ENCODE data around the gene G6PD.
"Not testable (repeated sequence)": the region's sequence is repeated elsewhere in the genome, so short reads cannot be mapped to it uniquely, and the experiment has no call there.

G6PD gene

GRCh38 chrX:154546354-154547244 is at the start of gene G6PD:
TSS of gene G6PD (minus strand) at chrX:154546846. CDS start at chrX:154546155, 691 bp downstream.
- peak; percentile 89 to 90 (median 89) for DNase-seq

GRCh38 chrX:154595559-154596249 is 49.1 kb upstream of the G6PD start:
- DNase-seq: no peak

- DNase-seq: no peak
These were observed 47.8 kb upstream of the G6PD start for GRCh38 chrX:154594491-154594890.

- DNase-seq: no peak
These were observed 46.6 kb upstream of the G6PD start for GRCh38 chrX:154593201-154593600.

GRCh38 chrX:154592505-154592904 is 45.9 kb upstream of the G6PD start:
- no peak for DNase-seq

GRCh38 chrX:154590415-154590814 is 43.8 kb upstream of the G6PD start:
- DNase-seq: not testable (repeated sequence)

GRCh38 chrX:154584585-154585183 is 38.0 kb upstream of the G6PD start, which contains the start of gene CTAG1A:
TSS of gene CTAG1A (plus strand) at chrX:154585133. CDS start at chrX:154585207, 74 bp downstream.
- DNase-seq: not testable (repeated sequence)

GRCh38 chrX:154582994-154583393 is 36.3 kb upstream of the G6PD start:
- DNase-seq: not testable (repeated sequence)

GRCh38 chrX:154575076-154575475 is 28.4 kb upstream of the G6PD start:
- not testable (repeated sequence) for DNase-seq

- not testable (repeated sequence) for DNase-seq
These were observed 26.4 kb upstream of the G6PD start for GRCh38 chrX:154573061-154573460.

GRCh38 chrX:154570361-154570760 is 23.7 kb upstream of the G6PD start:
- not testable (repeated sequence) for DNase-seq

GRCh38 chrX:154562295-154562694 is 15.6 kb upstream of the G6PD start:
- not testable (repeated sequence) for DNase-seq

GRCh38 chrX:154560326-154560725 is 13.7 kb upstream of the G6PD start:
- DNase-seq: not testable (repeated sequence)

- not testable (repeated sequence) for DNase-seq
These were observed 12.2 kb upstream of the G6PD start for GRCh38 chrX:154558896-154559295.

GRCh38 chrX:154558060-154558690 is 11.5 kb upstream of the G6PD start:
- not testable (repeated sequence) for DNase-seq

GRCh38 chrX:154552112-154552806 is 5.6 kb upstream of the G6PD start:
- not testable (repeated sequence) for DNase-seq

- no peak for DNase-seq
These were observed 3.1 kb upstream of the G6PD start for GRCh38 chrX:154549766-154550165.

- peak in 2 of 3 experiments; percentile 33 to 50 for DNase-seq
These were observed 1.3 kb upstream of the G6PD start for GRCh38 chrX:154548028-154548316.

- DNase-seq: peak; percentile 92 to 95 (median 95)
These were observed 790 bp upstream of the G6PD start, which contains the start of gene IKBKG for GRCh38 chrX:154547245-154548027. TSS of gene IKBKG (plus strand) at chrX:154547620. CDS start at chrX:154552003, 4,383 bp downstream.

GRCh38 chrX:154545673-154546274 is 872 bp downstream of the G6PD start:
- DNase-seq: no peak
